ENCODE data around the gene CDK19. TPM values are rescaled to one million over a fixed set of nuclear protein-coding genes. Genes with fewer than 3 reads are reported as not detected.

Gene CDK19
- total and polyA plus RNA-seq, 9 of the 15 experiments (the other 6 are each of a cell fraction or from before 2014, with no cell fraction given), result 3.8 to 15.2 (median 7.4) TPM

DNA sequence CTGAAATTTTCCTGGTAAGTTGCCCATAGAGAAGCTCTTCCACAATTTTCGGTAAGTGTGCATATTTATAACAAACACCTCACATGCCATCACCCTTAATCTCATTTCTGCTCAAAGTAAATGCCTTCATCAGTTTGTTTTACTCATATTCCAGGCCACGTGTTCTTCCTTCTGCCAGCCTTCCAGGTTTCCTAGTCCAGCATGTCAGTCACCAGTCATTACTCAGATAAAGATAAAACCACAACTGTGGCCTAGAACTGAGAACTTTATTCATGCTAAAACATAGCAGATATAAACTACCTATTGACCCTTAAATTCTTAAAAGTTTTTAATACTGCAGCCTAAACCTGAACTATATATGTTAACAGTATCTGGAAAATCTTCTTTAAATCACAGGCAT is 189.4 kb downstream of the CDK19 start (continued):
- peak; percentile 12; the same call in 1 of the 2 replicates for TF ChIP-seq ESRRA (IDR thresholded peaks at IDR 0.05; ENCODE audit: borderline replicate concordance, low read depth)
- TF ChIP-seq PCBP2 (IDR thresholded peaks at IDR 0.05; ENCODE audit: low read depth, low read length, poor library complexity, severe bottlenecking), result no peak
- TF ChIP-seq KDM1A (IDR thresholded peaks at IDR 0.05), result no peak
- no peak for TF ChIP-seq ZNF766 (CRISPR knock-in tag; conservative IDR thresholded peaks at IDR 0.05)
- TF ChIP-seq MYC (IDR thresholded peaks at IDR 0.05; ENCODE audit: low read depth, low read length), result peak; percentile 73
- TF ChIP-seq MYC (CRISPR knock-in tag; IDR thresholded peaks at IDR 0.05; ENCODE audit: borderline replicate concordance, low read depth), result no peak
- TF ChIP-seq, protein P1, sequence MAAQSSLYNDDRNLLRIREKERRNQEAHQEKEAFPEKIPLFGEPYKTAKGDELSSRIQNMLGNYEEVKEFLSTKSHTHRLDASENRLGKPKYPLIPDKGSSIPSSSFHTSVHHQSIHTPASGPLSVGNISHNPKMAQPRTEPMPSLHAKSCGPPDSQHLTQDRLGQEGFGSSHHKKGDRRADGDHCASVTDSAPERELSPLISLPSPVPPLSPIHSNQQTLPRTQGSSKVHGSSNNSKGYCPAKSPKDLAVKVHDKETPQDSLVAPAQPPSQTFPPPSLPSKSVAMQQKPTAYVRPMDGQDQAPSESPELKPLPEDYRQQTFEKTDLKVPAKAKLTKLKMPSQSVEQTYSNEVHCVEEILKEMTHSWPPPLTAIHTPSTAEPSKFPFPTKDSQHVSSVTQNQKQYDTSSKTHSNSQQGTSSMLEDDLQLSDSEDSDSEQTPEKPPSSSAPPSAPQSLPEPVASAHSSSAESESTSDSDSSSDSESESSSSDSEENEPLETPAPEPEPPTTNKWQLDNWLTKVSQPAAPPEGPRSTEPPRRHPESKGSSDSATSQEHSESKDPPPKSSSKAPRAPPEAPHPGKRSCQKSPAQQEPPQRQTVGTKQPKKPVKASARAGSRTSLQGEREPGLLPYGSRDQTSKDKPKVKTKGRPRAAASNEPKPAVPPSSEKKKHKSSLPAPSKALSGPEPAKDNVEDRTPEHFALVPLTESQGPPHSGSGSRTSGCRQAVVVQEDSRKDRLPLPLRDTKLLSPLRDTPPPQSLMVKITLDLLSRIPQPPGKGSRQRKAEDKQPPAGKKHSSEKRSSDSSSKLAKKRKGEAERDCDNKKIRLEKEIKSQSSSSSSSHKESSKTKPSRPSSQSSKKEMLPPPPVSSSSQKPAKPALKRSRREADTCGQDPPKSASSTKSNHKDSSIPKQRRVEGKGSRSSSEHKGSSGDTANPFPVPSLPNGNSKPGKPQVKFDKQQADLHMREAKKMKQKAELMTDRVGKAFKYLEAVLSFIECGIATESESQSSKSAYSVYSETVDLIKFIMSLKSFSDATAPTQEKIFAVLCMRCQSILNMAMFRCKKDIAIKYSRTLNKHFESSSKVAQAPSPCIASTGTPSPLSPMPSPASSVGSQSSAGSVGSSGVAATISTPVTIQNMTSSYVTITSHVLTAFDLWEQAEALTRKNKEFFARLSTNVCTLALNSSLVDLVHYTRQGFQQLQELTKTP (IDR thresholded peaks at IDR 0.05; ENCODE audit: low read depth in 1 of 2, partially characterized antibody in 2 of 2), result no peak
- TF ChIP-seq MYBL2 (IDR thresholded peaks at IDR 0.05; ENCODE audit: low read depth), result no peak
- no peak for TF ChIP-seq MYBL2 (CRISPR knock-in tag; IDR thresholded peaks at IDR 0.05; ENCODE audit: borderline replicate concordance)
- TF ChIP-seq ZNF23 (CRISPR knock-in tag; IDR thresholded peaks at IDR 0.05), result no peak
- TF ChIP-seq FOXP1 (CRISPR knock-in tag; IDR thresholded peaks at IDR 0.05), result no peak
- TF ChIP-seq ARID1B (IDR thresholded peaks at IDR 0.05), result peak; percentile 14; the same call in 1 of the 2 replicates
- TF ChIP-seq, protein P2, sequence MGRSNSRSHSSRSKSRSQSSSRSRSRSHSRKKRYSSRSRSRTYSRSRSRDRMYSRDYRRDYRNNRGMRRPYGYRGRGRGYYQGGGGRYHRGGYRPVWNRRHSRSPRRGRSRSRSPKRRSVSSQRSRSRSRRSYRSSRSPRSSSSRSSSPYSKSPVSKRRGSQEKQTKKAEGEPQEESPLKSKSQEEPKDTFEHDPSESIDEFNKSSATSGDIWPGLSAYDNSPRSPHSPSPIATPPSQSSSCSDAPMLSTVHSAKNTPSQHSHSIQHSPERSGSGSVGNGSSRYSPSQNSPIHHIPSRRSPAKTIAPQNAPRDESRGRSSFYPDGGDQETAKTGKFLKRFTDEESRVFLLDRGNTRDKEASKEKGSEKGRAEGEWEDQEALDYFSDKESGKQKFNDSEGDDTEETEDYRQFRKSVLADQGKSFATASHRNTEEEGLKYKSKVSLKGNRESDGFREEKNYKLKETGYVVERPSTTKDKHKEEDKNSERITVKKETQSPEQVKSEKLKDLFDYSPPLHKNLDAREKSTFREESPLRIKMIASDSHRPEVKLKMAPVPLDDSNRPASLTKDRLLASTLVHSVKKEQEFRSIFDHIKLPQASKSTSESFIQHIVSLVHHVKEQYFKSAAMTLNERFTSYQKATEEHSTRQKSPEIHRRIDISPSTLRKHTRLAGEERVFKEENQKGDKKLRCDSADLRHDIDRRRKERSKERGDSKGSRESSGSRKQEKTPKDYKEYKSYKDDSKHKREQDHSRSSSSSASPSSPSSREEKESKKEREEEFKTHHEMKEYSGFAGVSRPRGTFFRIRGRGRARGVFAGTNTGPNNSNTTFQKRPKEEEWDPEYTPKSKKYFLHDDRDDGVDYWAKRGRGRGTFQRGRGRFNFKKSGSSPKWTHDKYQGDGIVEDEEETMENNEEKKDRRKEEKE (IDR thresholded peaks at IDR 0.05; ENCODE audit: borderline replicate concordance in 1 of 2, control insufficient read depth in 1 of 2, low read depth in 2 of 2, low read length in 1 of 2), result no peak
- TF ChIP-seq, protein P3, sequence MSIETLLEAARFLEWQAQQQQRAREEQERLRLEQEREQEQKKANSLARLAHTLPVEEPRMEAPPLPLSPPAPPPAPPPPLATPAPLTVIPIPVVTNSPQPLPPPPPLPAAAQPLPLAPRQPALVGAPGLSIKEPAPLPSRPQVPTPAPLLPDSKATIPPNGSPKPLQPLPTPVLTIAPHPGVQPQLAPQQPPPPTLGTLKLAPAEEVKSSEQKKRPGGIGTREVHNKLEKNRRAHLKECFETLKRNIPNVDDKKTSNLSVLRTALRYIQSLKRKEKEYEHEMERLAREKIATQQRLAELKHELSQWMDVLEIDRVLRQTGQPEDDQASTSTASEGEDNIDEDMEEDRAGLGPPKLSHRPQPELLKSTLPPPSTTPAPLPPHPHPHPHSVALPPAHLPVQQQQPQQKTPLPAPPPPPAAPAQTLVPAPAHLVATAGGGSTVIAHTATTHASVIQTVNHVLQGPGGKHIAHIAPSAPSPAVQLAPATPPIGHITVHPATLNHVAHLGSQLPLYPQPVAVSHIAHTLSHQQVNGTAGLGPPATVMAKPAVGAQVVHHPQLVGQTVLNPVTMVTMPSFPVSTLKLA (conservative IDR thresholded peaks at IDR 0.05), result peak in 1 of 2 experiments; percentile 37; a peak in 1 of 4 replicates
- no peak for TF ChIP-seq GATAD2A (IDR thresholded peaks at IDR 0.05)
- no peak for TF ChIP-seq ZFX (CRISPR knock-in tag; IDR thresholded peaks at IDR 0.05)
- no peak for TF ChIP-seq CHCHD3 (CRISPR knock-in tag; IDR thresholded peaks at IDR 0.05)
- no peak for TF ChIP-seq ZNF354B (CRISPR knock-in tag; IDR thresholded peaks at IDR 0.05)
- TF ChIP-seq NCOR1 (IDR thresholded peaks at IDR 0.05), result no peak
- TF ChIP-seq CBFA2T2 (conservative IDR thresholded peaks at IDR 0.05), result no peak
- TF ChIP-seq MEIS2 (IDR thresholded peaks at IDR 0.05; ENCODE audit: partially characterized antibody), result peak; percentile 85

All from K562 (cell line).